ENCODE data around the gene CORIN.
"Not testable (repeated sequence)": the region's sequence is repeated elsewhere in the genome, so short reads cannot be mapped to it uniquely, and the experiment has no call there.

Gene CORIN

DNA sequence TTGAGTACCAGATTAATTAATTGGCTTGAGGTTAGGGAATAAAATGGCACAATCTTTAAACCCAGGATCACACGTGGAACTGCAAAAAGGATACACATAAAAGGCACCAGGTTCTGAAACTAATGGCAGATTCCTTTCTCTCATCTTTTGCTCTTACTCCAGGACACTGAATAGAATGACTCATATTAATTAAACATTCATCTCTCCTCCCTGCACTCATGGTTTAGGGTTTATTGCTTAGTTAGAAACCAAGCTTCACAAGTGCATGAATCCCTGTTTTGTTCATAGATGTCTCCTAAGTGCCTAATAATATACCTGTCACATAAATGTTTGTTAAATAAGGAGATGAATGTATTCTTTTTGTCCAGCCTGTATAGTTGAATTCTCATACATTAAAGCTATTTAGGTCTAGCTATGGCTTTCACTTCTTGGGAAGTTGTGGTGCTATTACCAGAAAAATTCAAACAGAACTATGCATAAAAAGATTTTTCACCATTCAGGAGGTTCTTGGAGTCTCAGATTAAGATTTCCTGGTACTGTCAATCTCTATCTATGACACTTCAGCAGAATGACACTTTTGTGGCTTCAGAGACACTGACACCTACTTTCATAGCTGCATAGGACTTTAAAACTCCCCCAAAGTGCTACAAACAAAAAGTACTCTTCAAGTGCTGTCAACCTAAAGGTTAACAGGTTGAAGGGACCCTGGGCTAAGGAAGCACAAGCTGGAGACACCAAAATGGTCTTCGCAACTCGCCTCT, 7.4 kb downstream of the CORIN start:
- no peak for DNase-seq

- DNase-seq: no peak
Measured at GRCh38 chr4:47829438-47829837, 8.4 kb downstream of the CORIN start.

GRCh38 chr4:47827343-47828047, 10.4 kb downstream of the CORIN start:
- DNase-seq: no peak

- no peak for DNase-seq
Measured at GRCh38 chr4:47824840-47825239, 13.0 kb downstream of the CORIN start.

GRCh38 chr4:47819178-47819577, 18.7 kb downstream of the CORIN start:
- DNase-seq: no peak

- DNase-seq: no peak
Measured at GRCh38 chr4:47817275-47817674, 20.6 kb downstream of the CORIN start.

GRCh38 chr4:47816748-47817147, 21.1 kb downstream of the CORIN start:
- no peak for DNase-seq

DNA sequence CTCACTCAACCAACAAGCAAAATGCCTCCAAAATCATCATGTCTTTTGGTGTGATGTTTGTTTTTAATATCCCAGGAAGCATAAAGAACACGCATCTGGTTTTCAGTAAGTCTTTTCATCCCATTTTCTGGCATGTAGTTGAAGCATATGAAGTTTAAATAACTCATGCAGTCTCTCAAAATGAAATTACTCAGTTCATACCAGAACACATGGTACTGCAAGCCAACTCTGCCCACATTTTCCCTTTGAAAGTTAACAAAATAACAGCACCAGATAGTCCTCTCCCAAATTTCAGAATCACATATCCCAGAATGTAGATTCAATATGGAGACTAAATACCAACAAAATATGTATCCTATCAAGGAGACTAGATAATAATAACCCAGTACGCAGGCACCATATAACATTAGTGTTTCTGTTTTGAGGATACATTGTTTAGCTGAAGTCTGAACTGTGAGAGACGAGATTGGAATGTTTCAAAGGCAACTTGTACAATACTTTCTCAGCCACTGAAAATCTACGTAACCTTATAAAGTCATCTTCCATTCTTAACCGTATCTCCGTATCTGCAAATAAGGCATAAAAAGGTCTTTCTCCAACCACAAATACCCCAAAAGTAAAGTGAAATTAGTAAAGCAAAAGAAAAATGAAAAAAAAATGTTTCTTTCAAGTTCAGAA, 23.1 kb downstream of the CORIN start:
- DNase-seq: no peak

- no peak for DNase-seq
Measured at GRCh38 chr4:47809654-47810203, 28.1 kb downstream of the CORIN start.

DNA sequence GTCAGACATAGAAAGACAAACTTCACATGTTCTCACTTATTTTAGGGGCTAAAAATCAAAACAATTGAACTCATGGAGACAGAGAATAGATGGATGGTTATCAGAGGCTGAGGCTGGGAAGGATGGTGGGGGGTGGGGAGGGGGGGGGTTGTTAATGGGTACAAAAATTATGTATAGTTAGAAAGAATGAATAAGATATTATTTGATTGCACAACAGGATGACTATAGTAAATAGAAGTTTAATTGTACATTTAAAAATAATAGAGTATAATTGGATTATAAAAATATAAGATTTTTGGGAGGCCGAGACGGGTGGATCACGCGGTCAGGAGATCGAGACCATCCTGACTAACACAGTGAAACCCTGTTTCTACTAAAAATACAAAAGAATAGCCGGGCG, 33.3 kb downstream of the CORIN start:
- no peak for DNase-seq

DNA sequence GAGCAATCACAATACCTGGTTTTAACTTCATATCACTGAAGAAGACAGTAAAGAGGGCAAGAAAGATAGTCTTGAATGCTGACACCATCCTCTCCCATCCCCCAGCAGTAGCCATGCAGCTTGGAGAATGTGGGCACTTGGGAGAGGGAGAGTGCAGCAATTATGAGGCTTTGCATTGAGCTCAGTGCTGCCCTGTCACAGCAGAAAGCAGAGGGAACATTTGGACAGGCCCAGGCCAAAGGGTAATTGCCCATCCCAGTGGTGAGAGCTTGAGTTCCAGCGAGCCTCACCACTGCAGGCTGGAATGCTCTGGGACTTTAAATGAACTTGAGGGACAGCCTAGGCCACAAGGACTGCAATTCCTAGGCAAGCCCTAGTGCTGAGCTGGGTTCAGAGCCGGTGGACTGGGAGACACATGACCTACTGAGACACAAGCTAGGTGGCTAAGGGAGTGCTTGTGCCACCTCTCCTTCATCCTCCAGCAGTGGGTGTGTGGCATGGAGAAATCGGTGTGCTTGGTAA, 36.3 kb downstream of the CORIN start:
- DNase-seq: no peak

DNA sequence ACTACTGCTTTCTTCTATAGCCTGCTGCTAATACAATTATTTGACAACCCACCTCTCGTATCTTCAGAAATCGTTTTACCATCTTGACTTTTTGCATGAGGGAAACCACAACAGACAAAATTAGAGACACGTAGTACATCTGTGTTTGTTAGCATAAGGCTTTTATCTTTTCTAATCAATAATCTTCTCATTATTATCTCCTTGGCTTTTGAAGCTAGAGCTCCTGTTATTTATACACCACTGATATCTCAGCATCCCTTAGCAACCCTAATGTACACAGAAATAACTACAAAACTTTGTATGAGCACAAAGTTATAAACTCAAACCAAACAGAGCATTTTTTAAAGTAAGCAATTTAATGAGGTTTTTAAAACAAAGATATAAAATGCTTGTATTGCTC, 39.7 kb downstream of the CORIN start:
- no peak for DNase-seq

DNA sequence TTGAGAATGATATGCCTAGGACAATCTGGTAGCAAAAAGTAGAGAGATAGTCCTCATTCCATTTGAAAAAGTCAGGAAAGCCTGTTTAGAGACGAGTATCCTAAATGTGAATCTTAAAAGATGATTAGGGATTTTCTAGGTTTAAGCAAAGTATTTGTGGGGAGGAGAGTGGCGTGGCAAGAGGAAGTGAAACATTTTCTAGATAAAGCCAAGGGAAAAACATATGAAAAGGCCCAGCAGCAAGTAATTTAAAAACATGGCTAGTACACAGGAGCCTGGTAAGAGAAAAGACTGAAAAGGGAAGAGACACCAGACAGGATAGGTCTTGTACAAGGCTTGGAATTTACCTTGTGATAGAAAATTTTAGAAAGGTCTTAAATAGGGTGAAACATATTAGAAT, 45.9 kb downstream of the CORIN start:
- no peak for DNase-seq

- DNase-seq: no peak
Measured at GRCh38 chr4:47790105-47790504, 47.8 kb downstream of the CORIN start.

GRCh38 chr4:47788126-47788525, 49.7 kb downstream of the CORIN start:
- DNase-seq: no peak

DNA sequence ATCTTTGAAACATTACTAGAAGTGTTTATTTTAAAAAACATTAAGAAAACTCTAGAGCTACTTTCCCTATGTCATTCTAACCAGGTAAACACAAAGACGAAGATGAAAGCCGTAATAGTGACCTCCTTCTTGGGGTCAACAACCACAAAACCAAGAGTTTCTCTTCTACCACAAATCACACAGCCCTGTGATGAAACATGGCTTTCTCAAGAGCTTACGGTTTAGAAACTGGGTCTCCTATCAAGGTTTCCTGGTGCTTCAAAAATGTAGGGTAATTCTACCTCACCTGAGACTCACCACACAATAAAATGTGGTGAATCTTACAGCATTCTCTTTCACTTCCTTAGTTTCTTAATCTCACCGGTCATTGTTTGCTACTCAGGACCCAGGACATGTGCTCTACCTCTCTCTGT, 50.9 kb downstream of the CORIN start:
- DNase-seq: no peak

- DNase-seq: no peak
Measured at GRCh38 chr4:47785153-47785552, 52.7 kb downstream of the CORIN start.

DNA sequence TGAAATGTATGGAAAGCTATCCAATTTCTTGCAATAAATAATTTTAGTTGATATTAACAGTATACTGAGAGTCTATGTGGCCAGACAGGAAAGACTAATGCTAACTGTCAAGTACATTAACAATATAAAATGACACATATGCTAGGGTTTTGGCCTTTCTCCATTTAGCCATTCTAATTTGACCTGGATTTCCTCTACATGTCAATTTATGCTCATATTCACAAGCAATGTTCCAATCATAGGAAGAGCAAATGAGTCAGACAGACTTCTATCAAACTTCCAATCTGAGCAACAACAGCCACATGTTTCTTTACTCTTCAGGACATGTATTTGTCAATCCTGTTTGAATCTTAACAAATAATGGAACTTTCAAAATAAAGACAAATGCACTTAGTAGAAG, 53.6 kb downstream of the CORIN start:
- no peak for DNase-seq

GRCh38 chr4:47776353-47776752, 61.5 kb downstream of the CORIN start:
- no peak for DNase-seq

DNA sequence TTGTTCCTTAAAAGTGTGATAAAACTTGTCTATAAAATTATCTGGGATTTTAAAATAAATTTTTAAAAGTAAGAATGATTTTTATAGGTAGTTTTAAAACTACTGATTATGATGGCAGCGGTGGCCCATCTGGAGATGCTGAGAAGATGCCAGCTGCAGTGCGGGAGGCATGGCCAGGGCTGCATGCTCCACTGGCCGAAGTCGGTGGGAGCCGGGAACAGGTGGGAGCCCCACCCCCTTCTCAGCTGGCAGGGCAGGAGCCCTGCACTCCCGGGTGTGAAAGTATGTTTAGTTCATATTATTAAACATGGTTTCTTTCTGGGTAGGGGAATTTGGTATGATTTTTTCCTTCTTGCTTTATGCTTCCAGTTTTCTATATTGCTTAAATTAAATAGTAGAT, 63.8 kb downstream of the CORIN start:
- DNase-seq: no peak

DNA sequence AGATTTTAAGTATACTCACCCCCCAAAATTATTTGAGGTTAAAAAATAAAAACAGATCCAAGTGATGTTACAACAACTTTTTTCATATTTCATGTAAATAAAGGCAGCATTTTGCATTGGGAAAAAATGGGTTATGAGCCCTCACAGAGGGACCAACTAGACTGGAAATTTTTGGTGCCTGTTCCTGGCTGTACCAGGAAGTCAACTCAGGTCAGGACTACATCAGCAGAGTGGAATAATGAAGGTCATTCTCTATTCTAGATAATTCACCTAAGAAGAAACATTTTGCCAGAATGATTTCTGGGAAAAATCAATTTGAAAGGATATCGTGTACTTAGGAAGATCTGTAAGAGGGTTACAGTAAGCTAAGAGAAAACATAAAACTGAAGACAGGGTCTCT, 66.8 kb downstream of the CORIN start:
- no peak for DNase-seq

GRCh38 chr4:47767956-47768355, 69.9 kb downstream of the CORIN start:
- DNase-seq: not testable (repeated sequence)

GRCh38 chr4:47763279-47763678, 74.6 kb downstream of the CORIN start:
- no peak for DNase-seq

All from NCI-H187 treated with DMSO at 0.1 percent for 48 hours (cell line).